HepG2 (cell line): Measurements from ENCODE around the gene ACBD3.

Source experiments
- CTCF ChIP-seq: sonication (generic); formaldehyde crosslinking; IDR thresholded peaks from 2 replicates; pipeline ENCODE4 v1.5.0; 2020; ENCODE audit warnings: mild to moderate bottlenecking, missing genetic modification reagents, moderate library complexity
- EZH2 ChIP-seq: conservative IDR thresholded peaks from 2 replicates; pipeline ENCODE4 v1.6.1; 2012; ENCODE audit warnings: mild to moderate bottlenecking, low read depth, low read length, moderate library complexity
- FOXM1 ChIP-seq: sonication (generic); formaldehyde crosslinking; IDR thresholded peaks from 2 replicates; pipeline ENCODE4 v1.5.0; 2020; ENCODE audit warnings: missing genetic modification reagents
- HOMEZ ChIP-seq: IDR thresholded peaks from 2 replicates; pipeline ENCODE4 v1.6.1; 2016; ENCODE audit warnings: low read depth
- KAT7 ChIP-seq: IDR thresholded peaks from 2 replicates; pipeline ENCODE4 v1.6.1; 2018; ENCODE audit warnings: borderline replicate concordance, missing compliant biosample characterization
- MAFK ChIP-seq, 2 experiments: IDR thresholded peaks in 1 of 2; conservative IDR thresholded peaks in 1 of 2; 2 replicates each; pipeline ENCODE4 v1.6.1; 2011; ENCODE audit warnings: improper control_type of control experiment in 2 of 2, low read length in 2 of 2
- MXI1 ChIP-seq: IDR thresholded peaks from 3 replicates; pipeline ENCODE4 v1.6.1; 2012; ENCODE audit warnings: low read depth, low read length, inconsistent platforms, borderline replicate concordance
- NONO ChIP-seq, 2 experiments: fragments of 450-650 bp in 1 of 2; sonication (generic) in 1 of 2; formaldehyde crosslinking in 1 of 2; IDR thresholded peaks in 1 of 2; conservative IDR thresholded peaks in 1 of 2; 2 replicates each; pipeline versions ENCODE4 v1.6.1 to v1.8.0; 2017 to 2022; ENCODE audit warnings: mild to moderate bottlenecking in 1 of 2, missing genetic modification reagents in 1 of 2, moderate library complexity in 1 of 2
- PAWR ChIP-seq: sonication (generic); formaldehyde crosslinking; IDR thresholded peaks from 2 replicates; pipeline ENCODE4 v1.4.0; 2020; ENCODE audit warnings: missing genetic modification reagents, mild to moderate bottlenecking, borderline replicate concordance
- PRDM15 ChIP-seq: sonication (generic); formaldehyde crosslinking; IDR thresholded peaks from 2 replicates; pipeline ENCODE4 v1.4.0; 2020; ENCODE audit warnings: missing genetic modification reagents
- TBP ChIP-seq: sonication (generic); formaldehyde crosslinking; IDR thresholded peaks from 2 replicates; pipeline ENCODE4 v1.5.0; 2020; ENCODE audit warnings: missing genetic modification reagents
- TCF7 ChIP-seq: sonication (generic); IDR thresholded peaks from 2 replicates; pipeline ENCODE4 v1.6.1; 2016; ENCODE audit warnings: antibody characterized with exemption, low read depth
- ZNF768 ChIP-seq: sonication (generic); formaldehyde crosslinking; IDR thresholded peaks from 2 replicates; pipeline ENCODE4 v1.4.0; 2020; ENCODE audit warnings: missing genetic modification reagents
- ZNF781 ChIP-seq: sonication (generic); formaldehyde crosslinking; IDR thresholded peaks from 2 replicates; pipeline ENCODE4 v1.5.1; 2020; ENCODE audit warnings: borderline replicate concordance, mild to moderate bottlenecking, missing genetic modification reagents; ENCODE audit errors: not compliant biosample characterization

- no peak for TF ChIP-seq EZH2
- no peak for TF ChIP-seq MAFK (conservative IDR thresholded peaks at IDR 0.05 in 1 of 2, IDR thresholded peaks at IDR 0.05 in 1 of 2; ENCODE audit: low read length in 2 of 2)
- TF ChIP-seq NONO (IDR thresholded peaks at IDR 0.05): no peak
- TF ChIP-seq NONO (CRISPR knock-in tag; conservative IDR thresholded peaks at IDR 0.05): no peak
- TF ChIP-seq KAT7 (CRISPR knock-in tag): no peak
- no peak for TF ChIP-seq FOXM1
- no peak for TF ChIP-seq ZNF768 (CRISPR knock-in tag)
- TF ChIP-seq HOMEZ (CRISPR knock-in tag): no peak
- TF ChIP-seq PRDM15 (CRISPR knock-in tag): no peak
- TF ChIP-seq MXI1: no peak
- no peak for TF ChIP-seq ZNF781 (CRISPR knock-in tag)
- TF ChIP-seq TBP: no peak
- TF ChIP-seq PAWR (CRISPR knock-in tag): no peak
- no peak for TF ChIP-seq TCF7
- TF ChIP-seq CTCF (CRISPR knock-in tag): no peak
Measured at GRCh38 chr1:226120398-226120797, 66.1 kb downstream of the ACBD3 start.
